H1 (cell line): ENCODE data around the gene MAPK1. TPM values are rescaled to one million over a fixed set of nuclear protein-coding genes. Genes with fewer than 3 reads are reported as not detected.

Source experiments
- CTCF ChIA-PET: fragments of 300-600 bp; sonication (Branson Sonifier 250); formaldehyde crosslinking; loops from one replicate; lab custom pipeline; 2021; ENCODE audit not compliant: partially characterized antibody; lab: Charles Lee
- POLR2A ChIA-PET: fragments of 300-600 bp; sonication (Branson Sonifier 250); formaldehyde crosslinking; loops from one replicate; lab custom pipeline; 2021; ENCODE audit warnings: inconsistent platforms; ENCODE audit not compliant: partially characterized antibody; lab: Charles Lee
- DNase-seq, 2 experiments: peaks; one replicate each; pipeline versions ENCODE4 v3.0.0 to v3.0.0-alpha.2; 2010 to 2022; ENCODE audit warnings: low spot score in 2 of 2, low read depth in 1 of 2, mixed read lengths in 1 of 2
- FAIRE-seq: peaks from 2 replicates; lab custom pipeline; 2011; peaks lifted over from hg19 to GRCh38; lab: Jason Lieb, UNC
- H2AFZ ChIP-seq: 2 replicates; pipeline ENCODE4 v1.8.1; 2012; ENCODE audit warnings: low read length, inconsistent platforms
- H2AK5ac ChIP-seq: 2 replicates; pipeline ENCODE4 v1.6.1; 2013; ENCODE audit warnings: low read depth, low read length
- H2BK120ac ChIP-seq: replicated peaks from 2 replicates; pipeline ENCODE3; 2013; ENCODE audit warnings: low read depth, low read length, inconsistent platforms
- H2BK12ac ChIP-seq: 2 replicates; pipeline ENCODE4 v1.6.1; 2013; ENCODE audit warnings: low read depth, low read length
- H2BK15ac ChIP-seq: 2 replicates; pipeline ENCODE4 v1.6.1; 2013; ENCODE audit warnings: low read length
- H2BK20ac ChIP-seq: 2 replicates; pipeline ENCODE4 v1.6.1; 2013; ENCODE audit warnings: low read length
- H2BK5ac ChIP-seq: 2 replicates; pipeline ENCODE4 v1.6.1; 2013; ENCODE audit warnings: low read depth, low read length
- H3K14ac ChIP-seq: 2 replicates; pipeline ENCODE4 v1.6.1; 2013; ENCODE audit warnings: inconsistent platforms; ENCODE audit not compliant: insufficient read length
- H3K18ac ChIP-seq: 2 replicates; pipeline ENCODE4 v1.6.1; 2013; ENCODE audit warnings: low read length; ENCODE audit errors: extremely low read depth
- H3K23ac ChIP-seq: 2 replicates; pipeline ENCODE4 v1.6.1; 2013; ENCODE audit warnings: inconsistent platforms; ENCODE audit not compliant: insufficient read length
- H3K23me2 ChIP-seq: 2 replicates; pipeline ENCODE4 v1.6.1; 2013; ENCODE audit warnings: low read depth, low read length
- H3K27ac ChIP-seq: 2 replicates; pipeline ENCODE4 v1.6.1; 2011; ENCODE audit warnings: low read depth, low read length, inconsistent platforms
- H3K27me3 ChIP-seq, 4 experiments: replicated peaks in 1 of 4; 1 replicate in 1 of 4; 2 replicates in 3 of 4; pipeline versions ENCODE4 v1.6.1 to v1.8.1; 2011 to 2013; ENCODE audit warnings: low read length in 3 of 4, mild to moderate bottlenecking in 3 of 4, inconsistent platforms in 2 of 4, mixed read lengths in 2 of 4, moderate library complexity in 1 of 4; ENCODE audit not compliant: control insufficient read depth in 3 of 4, insufficient read depth in 3 of 4; ENCODE audit errors: extremely low read depth in 1 of 4
- H3K36me3 ChIP-seq, 4 experiments: 2 replicates each; pipeline versions ENCODE4 v1.6.1 to v1.8.1; 2011 to 2013; ENCODE audit warnings: mild to moderate bottlenecking in 4 of 4, low read length in 3 of 4, moderate library complexity in 2 of 4, control low read depth in 1 of 4, inconsistent platforms in 1 of 4; ENCODE audit not compliant: insufficient read depth in 4 of 4, control insufficient read depth in 2 of 4
- H3K4ac ChIP-seq: replicated peaks from 2 replicates; pipeline ENCODE3; 2013; ENCODE audit warnings: low read length, low read depth, mixed read lengths, inconsistent platforms; ENCODE audit not compliant: insufficient read length
- H3K4me1 ChIP-seq, 4 experiments: replicated peaks in 1 of 4; 1 replicate in 1 of 4; 2 replicates in 3 of 4; pipeline versions ENCODE4 v1.6.1 to v1.8.1; 2011 to 2013; ENCODE audit warnings: low read length in 3 of 4, inconsistent platforms in 2 of 4, mixed read lengths in 1 of 4; ENCODE audit not compliant: insufficient read depth in 4 of 4, control insufficient read depth in 3 of 4
- H3K4me2 ChIP-seq, 2 experiments: 2 replicates each; pipeline versions ENCODE4 v1.6.1 to v1.8.1; 2011 to 2013; ENCODE audit warnings: low read depth in 2 of 2, low read length in 2 of 2, control low read depth in 1 of 2, inconsistent platforms in 1 of 2, mild to moderate bottlenecking in 1 of 2; ENCODE audit not compliant: insufficient read depth in 1 of 2
- H3K4me3 ChIP-seq, 4 experiments: fragments of 200-600, 300-600 bp in 1 of 4; sonication (generic), shearing (Covaris generic), sonication (Bioruptor Twin) in 1 of 4; 2 replicates each; pipeline versions ENCODE4 v1.5.1 to v1.8.1; 2011 to 2016; ENCODE audit warnings: low read length in 4 of 4, low read depth in 3 of 4, control low read depth in 2 of 4, inconsistent platforms in 2 of 4, mild to moderate bottlenecking in 2 of 4, mixed read lengths in 1 of 4, moderate library complexity in 1 of 4; ENCODE audit not compliant: insufficient read depth in 2 of 4; ENCODE audit errors: extremely low read depth in 1 of 4
- H3K56ac ChIP-seq: replicated peaks from 2 replicates; pipeline ENCODE3; 2013; ENCODE audit warnings: low read depth, mild to moderate bottlenecking, mixed read lengths, low read length, inconsistent platforms; ENCODE audit not compliant: insufficient read length
- H3K79me1 ChIP-seq: 2 replicates; pipeline ENCODE4 v1.6.1; 2013; ENCODE audit warnings: low read depth, low read length, control low read depth
- H3K79me2 ChIP-seq, 2 experiments: 2 replicates each; pipeline versions ENCODE4 v1.6.1 to v1.8.1; 2012 to 2013; ENCODE audit warnings: low read length in 2 of 2, mild to moderate bottlenecking in 2 of 2, inconsistent platforms in 1 of 2; ENCODE audit not compliant: insufficient read depth in 2 of 2, control insufficient read depth in 1 of 2
- H3K9ac ChIP-seq, 4 experiments: replicated peaks in 1 of 4; 1 replicate in 1 of 4; 2 replicates in 3 of 4; pipeline versions ENCODE4 v1.6.1 to v1.8.1; 2011 to 2013; ENCODE audit warnings: low read depth in 3 of 4, low read length in 3 of 4, control low read depth in 2 of 4, mild to moderate bottlenecking in 2 of 4, moderate library complexity in 2 of 4, inconsistent platforms in 1 of 4; ENCODE audit errors: extremely low read depth in 1 of 4
- H3K9me3 ChIP-seq, 2 experiments: 2 replicates each; pipeline versions ENCODE4 v1.6.1 to v1.8.1; 2012 to 2013; ENCODE audit warnings: mild to moderate bottlenecking in 2 of 2, moderate library complexity in 2 of 2, control low read depth in 1 of 2, inconsistent platforms in 1 of 2, low read depth in 1 of 2, low read length in 1 of 2, mixed read lengths in 1 of 2; ENCODE audit not compliant: insufficient read depth in 2 of 2
- H4K20me1 ChIP-seq, 2 experiments: replicated peaks in 1 of 2; 2 replicates each; pipeline versions ENCODE3 to v1.8.1; 2011 to 2013; ENCODE audit warnings: inconsistent platforms in 2 of 2, low read length in 2 of 2, mild to moderate bottlenecking in 1 of 2; ENCODE audit not compliant: insufficient read depth in 2 of 2, control insufficient read depth in 1 of 2
- H4K5ac ChIP-seq: 2 replicates; pipeline ENCODE4 v1.6.1; 2013; ENCODE audit warnings: low read length, low read depth, mixed read lengths, inconsistent platforms; ENCODE audit not compliant: insufficient read length
- H4K8ac ChIP-seq: 2 replicates; pipeline ENCODE4 v1.8.0; 2013; ENCODE audit warnings: mild to moderate bottlenecking, moderate library complexity, low read length, inconsistent platforms; ENCODE audit not compliant: insufficient read depth; ENCODE audit errors: extremely low read depth
- H4K91ac ChIP-seq: replicated peaks from 2 replicates; pipeline ENCODE3; 2013; ENCODE audit warnings: low read length, mixed read lengths, inconsistent platforms; ENCODE audit not compliant: insufficient read length
- CHD2 ChIP-seq: IDR thresholded peaks from 2 replicates; pipeline ENCODE4 v1.6.1; 2012; ENCODE audit warnings: low read length, improper control_type of control experiment
- CREB1 ChIP-seq: IDR thresholded peaks from 2 replicates; pipeline ENCODE4 v1.6.1; 2012; ENCODE audit warnings: inconsistent platforms
- CTCF ChIP-seq, 3 experiments: IDR thresholded peaks; 1 replicate in 2 of 3; 2 replicates in 1 of 3; pipeline versions ENCODE4 v1.5.1 to v1.6.1; 2011; ENCODE audit warnings: low read length in 3 of 3, mild to moderate bottlenecking in 3 of 3, inconsistent platforms in 2 of 3, low read depth in 1 of 3, moderate library complexity in 1 of 3; ENCODE audit not compliant: insufficient read depth in 1 of 3; ENCODE audit errors: control extremely low read depth in 1 of 3
- EGR1 ChIP-seq: IDR thresholded peaks from 2 replicates; pipeline ENCODE4 v1.6.1; 2011; ENCODE audit warnings: low read depth, low read length, borderline replicate concordance
- JUN ChIP-seq: IDR thresholded peaks from 2 replicates; pipeline ENCODE4 v1.6.1; 2011; ENCODE audit warnings: low read depth, mild to moderate bottlenecking, improper control_type of control experiment, low read length
- KDM4A ChIP-seq: IDR thresholded peaks from one replicate; pipeline ENCODE4 v1.7.1; 2012; ENCODE audit warnings: low read depth, mild to moderate bottlenecking, moderate library complexity, low read length, inconsistent platforms; ENCODE audit not compliant: severe bottlenecking
- POLR2A ChIP-seq, 2 experiments: IDR thresholded peaks; 1 replicate in 1 of 2; 2 replicates in 1 of 2; pipeline ENCODE4 v1.6.1; 2011; ENCODE audit warnings: low read depth in 2 of 2, low read length in 2 of 2, mild to moderate bottlenecking in 2 of 2; ENCODE audit errors: control extremely low read depth in 1 of 2
- SP4 ChIP-seq: IDR thresholded peaks from 2 replicates; pipeline ENCODE4 v1.6.1; 2012; ENCODE audit warnings: low read length, inconsistent platforms
- SRF ChIP-seq: IDR thresholded peaks from 2 replicates; pipeline ENCODE4 v1.6.1; 2011; ENCODE audit warnings: mild to moderate bottlenecking, low read depth, low read length, moderate library complexity
- YY1 ChIP-seq: IDR thresholded peaks from 2 replicates; pipeline ENCODE4 v1.6.1; 2011; ENCODE audit warnings: low read depth, mild to moderate bottlenecking, low read length
- WGBS, 2 experiments: shearing (Covaris generic) in 1 of 2; methylation state at CpG; one replicate each; pipeline versions ENCODE4 v1.1.6 to v1.1.7; 2013 to 2015; ENCODE audit warnings: low lambda C conversion rate in 2 of 2, mixed read lengths in 2 of 2, inconsistent platforms in 1 of 2, low coverage in 1 of 2, missing lambda C conversion rate in 1 of 2; ENCODE audit not compliant: insufficient replicate concordance in 2 of 2, insufficient coverage in 1 of 2, insufficient read length in 1 of 2; ENCODE audit errors: extremely low coverage in 1 of 2, missing lambda C conversion rate in 1 of 2; 5-methylcytosine and 5-hydroxymethylcytosine counted together
- polyA plus RNA-seq, 7 experiments: library from polyadenylated mRNA; depleted of rRNA in 3 of 7; stranded (reverse) in 5 of 7; unstranded in 2 of 7; fragments of >200 nt in 5 of 7; fragments of 200-250 nt in 2 of 7; gene quantifications; 1 replicate in 5 of 7; 2 replicates in 1 of 7; 4 replicates in 1 of 7; pipeline versions ENCODE4 v1.2.1 to v1.2.3, GENCODE V29; 2011 to 2013; ENCODE audit warnings: missing spikeins in 2 of 7, mixed read lengths in 2 of 7
- total RNA-seq: library from RNA; stranded (reverse); fragmentation: NEBNext Ultra II Directional; extraction: Animal tissue kit (Norgen Biotek cat#: 25700); gene quantifications from 2 replicates; pipeline ENCODE4 v1.2.1, GENCODE V29; 2021
- TF ChIP-seq, protein P1 (sequence below): IDR thresholded peaks from 2 replicates; pipeline ENCODE4 v1.6.1; 2011; ENCODE audit warnings: low read depth, mild to moderate bottlenecking, low read length; ENCODE audit not compliant: insufficient read depth

The MAPK1 gene
- total and polyA plus RNA-seq, 2 of the 8 experiments (the other 6 are each of a cell fraction or from before 2014, with no cell fraction given) = 28.1 to 101 TPM

DNA sequence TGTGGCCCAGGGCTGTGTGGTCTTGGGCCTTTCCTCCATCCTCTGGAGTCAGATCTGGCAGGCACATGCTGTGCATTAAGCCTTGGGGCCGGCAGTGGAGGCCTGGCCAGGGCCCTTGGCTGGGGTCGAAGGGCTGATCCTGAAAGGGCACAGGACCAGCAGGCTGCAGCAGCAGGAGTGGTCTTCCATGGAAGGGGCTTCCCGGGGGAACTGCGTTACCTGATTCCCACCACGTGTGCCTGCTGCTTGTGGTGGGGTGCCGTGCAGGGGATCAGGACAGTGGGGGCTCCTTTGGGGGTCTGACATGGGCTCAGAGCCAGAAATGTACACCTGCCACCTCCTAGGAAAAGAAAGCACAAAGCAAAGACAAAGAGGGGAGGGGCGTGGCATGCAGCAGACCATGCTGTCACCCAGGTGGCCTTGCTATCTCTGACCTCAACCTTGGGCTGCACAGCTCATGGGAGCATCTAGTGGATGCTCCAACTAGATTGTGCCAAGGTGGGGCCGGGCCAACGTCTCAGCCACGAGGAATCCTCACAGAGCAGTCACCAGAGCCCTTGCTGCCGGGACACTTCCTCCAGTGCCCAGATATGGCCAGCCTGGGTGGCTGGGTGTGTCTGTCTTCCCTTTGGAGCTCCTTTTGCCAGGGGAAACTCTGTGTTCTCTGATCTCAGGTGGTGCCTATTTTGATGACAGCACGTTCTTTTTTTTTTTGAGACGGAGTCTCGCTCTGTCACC, 113.9 kb downstream of the MAPK1 start:
- H3K27me3 ChIP-seq = no peaks in the 10 kb centered on the region
- ChIA-PET POLR2A (interaction anchor here (2.2 kb wide), 1 partner anchor 17 kb away, joined by 5 read pairs; no protein-coding TSS in a partner anchor), CTCF (no interaction called here)
- no peak overlapping the region for H2BK15ac ChIP-seq
- H3K56ac ChIP-seq = no peak overlapping the region
- H2BK12ac ChIP-seq = no peak overlapping the region
- no peak overlapping the region for H4K5ac ChIP-seq
- no peak for FAIRE-seq
- no peak overlapping the region for H2BK120ac ChIP-seq
- H4K8ac ChIP-seq = no peak overlapping the region
- H4K91ac ChIP-seq = no peak overlapping the region
- no peak overlapping the region for H2AK5ac ChIP-seq
- H3K4me1 ChIP-seq = peaks cover 0 to 3% (median 0%) of the 10 kb centered on the region in 4 experiments; a peak in 2 of 7 replicates
- 96% methylated on average over 14 of the region's 14 CpGs; no CpG with 5 or more reads in 1 of the 2 experiments for WGBS, 2 experiments
- no peak overlapping the region for H3K4me3 ChIP-seq
- H3K9ac ChIP-seq = no peak overlapping the region; a peak in 1 of 7 replicates
- H3K23ac ChIP-seq = no peak overlapping the region
- no peak overlapping the region for H3K27ac ChIP-seq
- no peak overlapping the region for H3K14ac ChIP-seq
- H3K18ac ChIP-seq = no peak overlapping the region; the same call in 1 of the 2 replicates
- H4K20me1 ChIP-seq = peaks cover 0 to 5% of the 10 kb centered on the region in 2 experiments
- H2BK5ac ChIP-seq = no peak overlapping the region
- H3K4me2 ChIP-seq = no peak overlapping the region
- no peak for DNase-seq
- H2BK20ac ChIP-seq = no peak overlapping the region
- H3K4ac ChIP-seq = no peak overlapping the region
- no peaks in the 10 kb centered on the region for H3K79me1 ChIP-seq
- peaks cover 0 to 3% (median 0%) of the 10 kb centered on the region in 4 experiments; a peak in 1 of 8 replicates for H3K36me3 ChIP-seq
- H2AFZ ChIP-seq = no peak overlapping the region
- no peaks in the 10 kb centered on the region for H3K23me2 ChIP-seq
- no peaks in the 10 kb centered on the region for H3K9me3 ChIP-seq
- no peaks in the 10 kb centered on the region for H3K79me2 ChIP-seq
- TF ChIP-seq JUN (no peak), CHD2 (no peak), SRF (no peak), POLR2A (IDR thresholded peaks at IDR 0.05; ENCODE audit: control extremely low read depth in 1 of 2, low read depth in 2 of 2, low read length in 2 of 2) (no peak), SP4 (no peak), EGR1 (no peak), CTCF (IDR thresholded peaks at IDR 0.05; ENCODE audit: control extremely low read depth in 1 of 3, insufficient read depth in 1 of 3, low read depth in 1 of 3, low read length in 3 of 3) (no peak), YY1 (no peak), KDM4A (no peak), CREB1 (no peak)
- TF ChIP-seq, protein P1, sequence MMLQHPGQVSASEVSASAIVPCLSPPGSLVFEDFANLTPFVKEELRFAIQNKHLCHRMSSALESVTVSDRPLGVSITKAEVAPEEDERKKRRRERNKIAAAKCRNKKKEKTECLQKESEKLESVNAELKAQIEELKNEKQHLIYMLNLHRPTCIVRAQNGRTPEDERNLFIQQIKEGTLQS = no peak
